ENCODE measurements around the gene ADGRG2.

- TF ChIP-seq POLR2A (IDR thresholded peaks at IDR 0.05; ENCODE audit: low read depth, low read length) (no peak), TAF1 (IDR thresholded peaks at IDR 0.05; ENCODE audit: borderline replicate concordance, low read depth, low read length) (no peak), POLR2AphosphoS5 (IDR thresholded peaks at IDR 0.05; ENCODE audit: low read depth, low read length) (no peak)
Observed at GRCh38 chrX:19110642-19111041, 11.6 kb downstream of the ADGRG2 start.
